PFSK-1 (cell line): ENCODE results near the gene DPYSL3.

Experiments used
- FOXP2 ChIP-seq: optimal IDR thresholded peaks from 2 replicates; pipeline ENCODE3; 2011; ENCODE audit warnings: borderline replicate concordance, control low read depth, inconsistent platforms; ENCODE audit not compliant: insufficient read depth; ENCODE audit errors: extremely low read length, extremely low read depth
- POLR2AphosphoS5 ChIP-seq: IDR thresholded peaks from 2 replicates; pipeline ENCODE4 v1.6.1; 2012; ENCODE audit warnings: low read depth, mild to moderate bottlenecking, control low read depth, low read length, moderate library complexity
- REST ChIP-seq, 2 experiments: IDR thresholded peaks; 2 replicates each; pipeline versions ENCODE4 v1.6.1 to v1.8.0; 2011 to 2012; ENCODE audit warnings: low read depth in 2 of 2, low read length in 2 of 2, control low read depth in 1 of 2, inconsistent platforms in 1 of 2, mild to moderate bottlenecking in 1 of 2, moderate library complexity in 1 of 2; ENCODE audit not compliant: insufficient read depth in 1 of 2
- SIN3A ChIP-seq: IDR thresholded peaks from 2 replicates; pipeline ENCODE4 v1.6.1; 2012; ENCODE audit warnings: mild to moderate bottlenecking, low read length, moderate library complexity, borderline replicate concordance; ENCODE audit not compliant: insufficient read depth
- TAF1 ChIP-seq: IDR thresholded peaks from 2 replicates; pipeline ENCODE4 v1.6.1; 2012; ENCODE audit warnings: low read length, control low read depth, borderline replicate concordance; ENCODE audit not compliant: insufficient read depth

The DPYSL3 gene

GRCh38 chr5:147454996-147455677 is 54.7 kb downstream of the DPYSL3 start:
- TF ChIP-seq REST (IDR thresholded peaks at IDR 0.05; ENCODE audit: insufficient read depth in 1 of 2, low read depth in 2 of 2, low read length in 2 of 2) (no peak), FOXP2 (no peak), POLR2AphosphoS5 (no peak), SIN3A (no peak), TAF1 (no peak)

- TF ChIP-seq POLR2AphosphoS5 (no peak), TAF1 (no peak), REST (IDR thresholded peaks at IDR 0.05; ENCODE audit: insufficient read depth in 1 of 2, low read depth in 2 of 2, low read length in 2 of 2) (no peak), FOXP2 (peak; percentile 21), SIN3A (0 out of 2 replicates have a peak, but pooled peaks have one; percentile 43)
These were observed 55.7 kb downstream of the DPYSL3 start for GRCh38 chr5:147453875-147454814.

GRCh38 chr5:147452165-147452811 is 57.6 kb downstream of the DPYSL3 start:
- no peak for TF ChIP-seq FOXP2
- no peak for TF ChIP-seq TAF1
- no peak for TF ChIP-seq REST (IDR thresholded peaks at IDR 0.05; ENCODE audit: insufficient read depth in 1 of 2, low read depth in 2 of 2, low read length in 2 of 2)
- no peak for TF ChIP-seq SIN3A

GRCh38 chr5:147451193-147451592 is 58.7 kb downstream of the DPYSL3 start:
- TF ChIP-seq SIN3A = no peak
- no peak for TF ChIP-seq FOXP2
- no peak for TF ChIP-seq TAF1
- TF ChIP-seq REST (IDR thresholded peaks at IDR 0.05; ENCODE audit: insufficient read depth in 1 of 2, low read depth in 2 of 2, low read length in 2 of 2) = no peak
- TF ChIP-seq POLR2AphosphoS5 = no peak
